A549 (cell line): Measurements from ENCODE around the gene STOX1. TPM values are rescaled to one million over a fixed set of nuclear protein-coding genes. Genes with fewer than 3 reads are reported as not detected.

Experiments used
- ATAC-seq, 2 experiments: fragments of 200-7000 bp in 1 of 2; fragments of >200 bp in 1 of 2; cut with Nextera tagmentation in 1 of 2; cut with Tn5 transposase in 1 of 2; 3 replicates each; pipeline versions ENCODE4 v1.8.0 to v1.9.1; 2018 to 2020; ENCODE audit warnings: mild to moderate bottlenecking in 1 of 2, moderate library complexity in 1 of 2
- CTCF ChIA-PET: fragments of 300-600 bp; sonication (Branson Sonifier 250); formaldehyde crosslinking; extraction: SDS; loops from one replicate; lab custom pipeline; 2021; ENCODE audit warnings: antibody characterized with exemption, inconsistent platforms; lab: Yijun Ruan, JAX
- POLR2A ChIA-PET: fragments of 350-600 bp; formaldehyde crosslinking; extraction: SDS; loops from one replicate; lab custom pipeline; 2021; ENCODE audit warnings: antibody characterized with exemption, inconsistent platforms; lab: Yijun Ruan, JAX
- DNase-seq, 2 experiments: peaks; one replicate each; pipeline versions ENCODE4 v3.0.0 to v3.0.0-alpha.2; 2011 to 2016; ENCODE audit warnings: low read depth in 1 of 2, low spot score in 1 of 2
- FAIRE-seq: peaks from 2 replicates; lab custom pipeline; 2011; peaks lifted over from hg19 to GRCh38; lab: Jason Lieb, UNC
- H3K27ac ChIP-seq, 2 experiments: fragments of >200 bp; sonication (Bioruptor Twin); formaldehyde crosslinking; 3 replicates each; pipeline ENCODE4 v1.5.1; 2016 to 2017
- H3K4me1 ChIP-seq: fragments of >200 bp; sonication (Bioruptor Twin); formaldehyde crosslinking; 3 replicates; pipeline ENCODE4 v1.6.1; 2016
- H3K4me2 ChIP-seq: fragments of >200 bp; sonication (Bioruptor Twin); formaldehyde crosslinking; 3 replicates; pipeline ENCODE4 v1.6.1; 2016
- H3K4me3 ChIP-seq: fragments of >200 bp; sonication (Bioruptor Twin); formaldehyde crosslinking; 3 replicates; pipeline ENCODE4 v1.5.1; 2016
- H3K9me3 ChIP-seq: fragments of >200 bp; sonication (Bioruptor Twin); formaldehyde crosslinking; 3 replicates; pipeline ENCODE4 v1.6.1; 2016
- CHD2 ChIP-seq: fragments of 150-350 bp; IDR thresholded peaks from 2 replicates; pipeline ENCODE4 v1.6.1; 2014; ENCODE audit warnings: low read length; ENCODE audit not compliant: partially characterized antibody
- CHD4 ChIP-seq: fragments of 200-600 bp; sonication (generic); IDR thresholded peaks from 2 replicates; pipeline ENCODE4 v1.6.1; 2016; ENCODE audit warnings: antibody characterized with exemption, mild to moderate bottlenecking, borderline replicate concordance
- CTCF ChIP-seq: fragments of >200 bp; sonication (Bioruptor Twin); formaldehyde crosslinking; IDR thresholded peaks from 3 replicates; pipeline ENCODE4 v1.5.1; 2016
- E2F6 ChIP-seq: IDR thresholded peaks from 2 replicates; pipeline ENCODE4 v1.6.1; 2012; ENCODE audit warnings: low read depth, borderline replicate concordance
- EP300 ChIP-seq, 2 experiments: fragments of >200 bp; sonication (Bioruptor Twin); formaldehyde crosslinking; IDR thresholded peaks; 2 replicates in 1 of 2; 3 replicates in 1 of 2; pipeline ENCODE4 v1.6.1; 2016 to 2017
- FOSL2 ChIP-seq, 2 experiments: fragments of 450-650 bp in 1 of 2; fragments of >200 bp in 1 of 2; sonication (Bioruptor Twin) in 1 of 2; formaldehyde crosslinking; IDR thresholded peaks; 2 replicates each; pipeline versions ENCODE4 v1.5.0 to v1.6.1; 2016 to 2020; ENCODE audit warnings: mild to moderate bottlenecking in 1 of 2, moderate library complexity in 1 of 2
- FOXS1 ChIP-seq: fragments of 250-450 bp; sonication (Bioruptor Pico); IDR thresholded peaks from 2 replicates; pipeline ENCODE4 v1.5.0; 2020; ENCODE audit warnings: mild to moderate bottlenecking, moderate library complexity
- HMGXB4 ChIP-seq: fragments of 250-450 bp; sonication (Bioruptor Pico); IDR thresholded peaks from 2 replicates; pipeline ENCODE4 v1.5.0; 2021; ENCODE audit warnings: mild to moderate bottlenecking, moderate library complexity, borderline replicate concordance
- HOXB5 ChIP-seq: fragments of 250-450 bp; sonication (Bioruptor Pico); IDR thresholded peaks from 2 replicates; pipeline ENCODE4 v1.5.0; 2020; ENCODE audit warnings: mild to moderate bottlenecking, moderate library complexity
- JUN ChIP-seq, 2 experiments: fragments of >200 bp; sonication (Bioruptor Twin); formaldehyde crosslinking; IDR thresholded peaks; 2 replicates in 1 of 2; 3 replicates in 1 of 2; pipeline ENCODE4 v1.6.1; 2016 to 2017
- KDM1A ChIP-seq: fragments of 200-600 bp; sonication (generic); IDR thresholded peaks from 2 replicates; pipeline ENCODE4 v1.6.1; 2016; ENCODE audit warnings: low read depth, mild to moderate bottlenecking
- MAX ChIP-seq: IDR thresholded peaks from 2 replicates; pipeline ENCODE4 v1.6.1; 2012
- MAZ ChIP-seq: fragments of 150-350 bp; IDR thresholded peaks from 2 replicates; pipeline ENCODE4 v1.6.1; 2014; ENCODE audit warnings: antibody characterized with exemption, low read depth, low read length, borderline replicate concordance
- MYC ChIP-seq: IDR thresholded peaks from 2 replicates; pipeline ENCODE4 v1.6.1; 2012; ENCODE audit warnings: mild to moderate bottlenecking, inconsistent platforms, low read length, improper control_type of control experiment, borderline replicate concordance
- NPAS2 ChIP-seq: fragments of 250-450 bp; sonication (Bioruptor Pico); IDR thresholded peaks from 2 replicates; pipeline ENCODE4 v1.8.0; 2022; ENCODE audit warnings: mild to moderate bottlenecking, moderate library complexity, borderline replicate concordance
- NR3C1 ChIP-seq: fragments of >200 bp; sonication (Bioruptor Twin); formaldehyde crosslinking; IDR thresholded peaks from 3 replicates; pipeline ENCODE4 v1.6.1; 2017
- PBX3 ChIP-seq: IDR thresholded peaks from 2 replicates; pipeline ENCODE4 v1.6.1; 2012
- RNF2 ChIP-seq: fragments of 200-600 bp; sonication (generic); IDR thresholded peaks from 2 replicates; pipeline ENCODE4 v1.6.1; 2016; ENCODE audit warnings: low read depth, mild to moderate bottlenecking, antibody characterized with exemption, moderate library complexity, borderline replicate concordance
- SMC3 ChIP-seq: fragments of >200 bp; sonication (Bioruptor Twin); formaldehyde crosslinking; IDR thresholded peaks from 3 replicates; pipeline ENCODE4 v1.6.1; 2018; ENCODE audit warnings: inconsistent platforms
- SREBF2 ChIP-seq: fragments of 450-650 bp; IDR thresholded peaks from 2 replicates; pipeline ENCODE4 v1.6.1; 2014; ENCODE audit warnings: mild to moderate bottlenecking, moderate library complexity
- TFCP2L1 ChIP-seq: fragments of 250-450 bp; sonication (Bioruptor Pico); IDR thresholded peaks from 2 replicates; pipeline ENCODE4 v1.5.0; 2021; ENCODE audit warnings: mild to moderate bottlenecking
- ZC3H11A ChIP-seq: fragments of 450-650 bp; IDR thresholded peaks from 2 replicates; pipeline ENCODE4 v1.6.1; 2014; ENCODE audit warnings: antibody characterized with exemption, mild to moderate bottlenecking
- ZFP36 ChIP-seq: fragments of 450-650 bp; IDR thresholded peaks from 2 replicates; pipeline ENCODE4 v1.6.1; 2014; ENCODE audit warnings: borderline replicate concordance; ENCODE audit not compliant: partially characterized antibody
- ZNF302 ChIP-seq: fragments of 250-450 bp; sonication (Bioruptor Pico); IDR thresholded peaks from 2 replicates; pipeline ENCODE4 v1.9.0; 2021; ENCODE audit warnings: inconsistent platforms, mild to moderate bottlenecking, moderate library complexity
- WGBS: methylation state at CpG from one replicate; pipeline ENCODE4 v1.1.6; 2017; ENCODE audit errors: missing lambda C conversion rate; 5-methylcytosine and 5-hydroxymethylcytosine counted together
- polyA plus RNA-seq, 4 experiments: library from polyadenylated mRNA; depleted of rRNA in 3 of 4; stranded (reverse); fragments of >200 nt; fragmentation: RNase III in 1 of 4; extraction: RNeasy Plus Mini Kit Qiagen cat#74134 plus additional on column Dnase treatment in 1 of 4; gene quantifications; 2 replicates in 3 of 4; 3 replicates in 1 of 4; pipeline ENCODE4 v1.2.3, GENCODE V29; 2011 to 2017

The STOX1 gene
- polyA plus RNA-seq, 2 of the 4 experiments (the other 2 are of a cell fraction) = 0.94 to 1.6 TPM

GRCh38 chr10:68848806-68849205 lies 21.5 kb downstream of the STOX1 start:
- no peak overlapping the region for H3K4me2 ChIP-seq
- WGBS = 66% methylated on average over 4 of the region's 4 CpGs
- ChIA-PET POLR2A (no interaction called here), CTCF (interaction anchor here (1.1 to 2.5 kb wide), 3 partner anchors 9 to 21 kb away, joined by 4 to 8 read pairs (median 4); no protein-coding TSS in a partner anchor)
- DNase-seq (no peak), ATAC-seq (no peak), FAIRE-seq (no peak)
- H3K9me3 ChIP-seq = peaks cover 12% of the 10 kb centered on the region
- H3K27ac ChIP-seq = no peak overlapping the region
- no peak overlapping the region for H3K4me3 ChIP-seq
- no peak for TF ChIP-seq MAX
- TF ChIP-seq FOXS1 (CRISPR knock-in tag) = no peak
- TF ChIP-seq JUN (IDR thresholded peaks at IDR 0.05) = no peak
- no peak for TF ChIP-seq TFCP2L1
- no peak for TF ChIP-seq HOXB5 (CRISPR knock-in tag)
- no peak for TF ChIP-seq MYC
- no peak for TF ChIP-seq PBX3
- TF ChIP-seq CHD4 = no peak
- H3K4me1 ChIP-seq = no peaks in the 10 kb centered on the region

- Histone ChIP-seq H3K4me1 (no peaks in the 10 kb centered on the region), H3K9me3 (peaks cover 14% of the 10 kb centered on the region), H3K4me2 (no peak overlapping the region), H3K27ac (no peak overlapping the region)
- POLR2A ChIA-PET = no interaction called here
- DNase-seq (no peak), ATAC-seq (no peak; a peak in 1 of 6 replicates), FAIRE-seq (no peak)
- 60% methylated on average over 6 of the region's 6 CpGs for WGBS
- CTCF ChIA-PET = interaction anchor here (1.1 to 1.2 kb wide), 2 partner anchors 29 to 449 kb away, joined by 3 read pairs; partner anchors contain the start of genes RUFY2 and STOX1
- TF ChIP-seq HMGXB4 (CRISPR knock-in tag) (no peak), SREBF2 (no peak), CTCF (no peak), MAX (no peak), KDM1A (no peak)
- TF ChIP-seq, all 56 proteins: peak for 0
- no peak overlapping the region for H3K4me3 ChIP-seq
Observed at GRCh38 chr10:68856352-68856751, 29.0 kb downstream of the STOX1 start.

GRCh38 chr10:68857005-68857404 lies 29.7 kb downstream of the STOX1 start:
- Histone ChIP-seq H3K4me3 (no peak overlapping the region), H3K9me3 (peaks cover 10% of the 10 kb centered on the region), H3K27ac (no peak overlapping the region), H3K4me1 (no peaks in the 10 kb centered on the region), H3K4me2 (no peak overlapping the region)
- POLR2A ChIA-PET = no interaction called here
- DNase-seq = no peak
- no peak for ATAC-seq
- no peak for FAIRE-seq
- CTCF ChIA-PET = interaction anchor here (1.2 to 2.4 kb wide), 2 partner anchors 8 to 450 kb away, joined by 3 to 8 read pairs; partner anchors contain the start of gene RUFY2
- 25% methylated on average over 2 of the region's 2 CpGs for WGBS
- TF ChIP-seq FOSL2 (IDR thresholded peaks at IDR 0.05) (no peak), FOSL2 (CRISPR knock-in tag; IDR thresholded peaks at IDR 0.05) (no peak), ZFP36 (no peak), EP300 (IDR thresholded peaks at IDR 0.05) (no peak), RNF2 (no peak), HOXB5 (CRISPR knock-in tag) (no peak), ZC3H11A (no peak), MAZ (no peak), ZNF302 (CRISPR knock-in tag) (no peak), CTCF (no peak), SMC3 (no peak), NPAS2 (no peak), E2F6 (no peak), NR3C1 (no peak), CHD2 (no peak), MAX (no peak)
